Lower leg skin (tissue), 3 donors: ENCODE results near the gene NR2E1.

ENCODE experiments used
- CTCF ChIP-seq, 3 donors: fragments of 450-650 bp; IDR thresholded peaks; one replicate each; pipeline ENCODE4 v1.5.1; 2016; ENCODE audit warnings: antibody characterized with exemption in 3 of 3, mild to moderate bottlenecking in 3 of 3, moderate library complexity in 2 of 3
- POLR2A ChIP-seq, 2 donors: fragments of 450-650 bp; IDR thresholded peaks; one replicate each; pipeline ENCODE4 v1.6.1; 2016 to 2017; ENCODE audit warnings: antibody characterized with exemption in 2 of 2, mild to moderate bottlenecking in 1 of 2, moderate library complexity in 1 of 2

- TF ChIP-seq CTCF (IDR thresholded peaks at IDR 0.05), result no peak
- TF ChIP-seq POLR2A (IDR thresholded peaks at IDR 0.05), result no peak
Observed at GRCh38 chr6:108175592-108176279, 9.9 kb downstream of the NR2E1 start.
